AG04450 (cell line): ENCODE results near the gene CFAP91. TPM values are rescaled to one million over a fixed set of nuclear protein-coding genes. Genes with fewer than 3 reads are reported as not detected.

ENCODE experiments used
- CTCF ChIA-PET: fragments of 300-600, 350-600 bp; formaldehyde crosslinking; extraction: SDS; loops from one replicate; lab custom pipeline; 2022; ENCODE audit warnings: antibody characterized with exemption, inconsistent platforms; lab: Charles Lee
- POLR2A ChIA-PET: fragments of 350-600 bp; formaldehyde crosslinking; extraction: SDS; loops from one replicate; lab custom pipeline; 2021; ENCODE audit warnings: antibody characterized with exemption, inconsistent platforms; lab: Yijun Ruan, JAX
- DNase-seq: peaks from one replicate; pipeline ENCODE4 v3.0.0-alpha.2; 2011; ENCODE audit warnings: low read depth, low spot score
- H3K27ac ChIP-seq: one replicate; pipeline ENCODE4 v1.5.1; 2012; ENCODE audit warnings: low read depth, low read length, control low read depth
- H3K27me3 ChIP-seq: one replicate; pipeline ENCODE4 v1.6.0; 2012; ENCODE audit warnings: low read length; ENCODE audit not compliant: control insufficient read depth, insufficient read depth
- H3K4me3 ChIP-seq: 2 replicates; pipeline ENCODE4 v1.5.1; 2011; ENCODE audit warnings: mild to moderate bottlenecking, low read depth, low read length, control low read depth
- H3K9me3 ChIP-seq: 2 replicates; pipeline ENCODE4 v1.5.1; 2012; ENCODE audit warnings: low read length; ENCODE audit not compliant: control insufficient read depth, insufficient read depth
- CTCF ChIP-seq: IDR thresholded peaks from 2 replicates; pipeline ENCODE4 v1.5.1; 2011; ENCODE audit warnings: low read depth, low read length, control low read depth, inconsistent platforms
- polyA plus RNA-seq: library from polyadenylated mRNA; depleted of rRNA; stranded (reverse); fragments of >200 nt; gene quantifications from 2 replicates; pipeline ENCODE4 v1.2.3, GENCODE V29; 2011

CFAP91 gene
- polyA plus RNA-seq, 1 experiment: not detected

GRCh38 chr3:119738741-119739140 is 35.9 kb downstream of the CFAP91 start:
- Histone ChIP-seq H3K9me3 (no peaks in the 10 kb centered on the region), H3K27ac (no peak overlapping the region), H3K4me3 (no peak overlapping the region), H3K27me3 (peaks cover 7% of the 10 kb centered on the region)
- ChIA-PET CTCF (no interaction called here), POLR2A (no interaction called here)
- DNase-seq: no peak
- TF ChIP-seq CTCF: no peak

GRCh38 chr3:119741657-119742590 is 39.1 kb downstream of the CFAP91 start:
- H3K4me3 ChIP-seq: no peak overlapping the region
- ChIA-PET CTCF (no interaction called here), POLR2A (no interaction called here)
- no peak overlapping the region for H3K27ac ChIP-seq
- no peaks in the 10 kb centered on the region for H3K9me3 ChIP-seq
- TF ChIP-seq CTCF: no peak
- peaks cover 9% of the 10 kb centered on the region for H3K27me3 ChIP-seq
- no peak for DNase-seq

DNA sequence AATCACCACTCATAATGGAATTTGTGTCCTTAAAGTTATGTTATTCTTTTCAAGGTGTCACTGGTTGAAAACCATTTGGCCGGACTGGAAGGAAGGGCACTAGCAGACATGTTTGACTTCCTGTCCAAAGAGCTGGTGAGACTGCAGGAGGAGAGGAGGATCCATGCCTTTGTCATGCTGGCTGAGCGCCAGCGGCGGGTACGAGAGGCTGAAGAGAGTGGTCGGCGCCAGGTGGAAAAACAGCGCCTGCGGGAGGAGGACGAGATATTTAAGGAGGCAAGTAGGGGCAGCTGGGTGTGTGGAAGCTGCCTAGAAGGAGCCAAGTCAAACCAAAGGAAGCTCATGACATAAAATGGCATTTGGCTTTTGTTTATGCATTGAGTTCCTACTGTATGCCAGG is 41.1 kb downstream of the CFAP91 start:
- no peak for TF ChIP-seq CTCF
- H3K27ac ChIP-seq: no peak overlapping the region
- peaks cover 10% of the 10 kb centered on the region for H3K27me3 ChIP-seq
- no peak overlapping the region for H3K4me3 ChIP-seq
- DNase-seq: no peak
- POLR2A ChIA-PET: no interaction called here
- CTCF ChIA-PET: no interaction called here
- no peaks in the 10 kb centered on the region for H3K9me3 ChIP-seq

- no peak for DNase-seq
- Histone ChIP-seq H3K9me3 (no peaks in the 10 kb centered on the region), H3K4me3 (no peak overlapping the region), H3K27me3 (peaks cover 7% of the 10 kb centered on the region), H3K27ac (no peak overlapping the region)
- CTCF ChIA-PET: interaction anchor here (0.5 kb wide), 1 partner anchor 544 kb away, joined by 3 read pairs; no protein-coding TSS in a partner anchor
- no peak for TF ChIP-seq CTCF
- POLR2A ChIA-PET: no interaction called here
Observed at GRCh38 chr3:119745942-119746341, 43.1 kb downstream of the CFAP91 start.

GRCh38 chr3:119746423-119746822 is 43.6 kb downstream of the CFAP91 start:
- DNase-seq: no peak
- Histone ChIP-seq H3K9me3 (no peaks in the 10 kb centered on the region), H3K4me3 (no peak overlapping the region), H3K27ac (no peak overlapping the region), H3K27me3 (peaks cover 7% of the 10 kb centered on the region)
- POLR2A ChIA-PET: no interaction called here
- no peak for TF ChIP-seq CTCF
- CTCF ChIA-PET: interaction anchor here (0.5 kb wide), 1 partner anchor 544 kb away, joined by 3 read pairs; no protein-coding TSS in a partner anchor
